ENCODE results near the gene TMPRSS3. TPM values are rescaled to one million over a fixed set of nuclear protein-coding genes. Genes with fewer than 3 reads are reported as not detected.

TMPRSS3 gene
- total RNA-seq, 4 donors from 2014 or later = not detected

GRCh38 chr21:42418886-42419285, 23.0 kb upstream of the TMPRSS3 start:
- H3K4me3 ChIP-seq = no peak overlapping the region
- no peak overlapping the region for H3K27ac ChIP-seq (replicated peaks in 1 of 4)
- no peaks in the 10 kb centered on the region for H3K36me3 ChIP-seq
- peaks cover 0 to 16% (median 2%) of the 10 kb centered on the region in 4 donors for H3K9me3 ChIP-seq
- peaks cover 0 to 63% (median 4%) of the 10 kb centered on the region in 4 donors for H3K27me3 ChIP-seq
- TF ChIP-seq EP300 (IDR thresholded peaks at IDR 0.05) = no peak
- TF ChIP-seq, protein P1, sequence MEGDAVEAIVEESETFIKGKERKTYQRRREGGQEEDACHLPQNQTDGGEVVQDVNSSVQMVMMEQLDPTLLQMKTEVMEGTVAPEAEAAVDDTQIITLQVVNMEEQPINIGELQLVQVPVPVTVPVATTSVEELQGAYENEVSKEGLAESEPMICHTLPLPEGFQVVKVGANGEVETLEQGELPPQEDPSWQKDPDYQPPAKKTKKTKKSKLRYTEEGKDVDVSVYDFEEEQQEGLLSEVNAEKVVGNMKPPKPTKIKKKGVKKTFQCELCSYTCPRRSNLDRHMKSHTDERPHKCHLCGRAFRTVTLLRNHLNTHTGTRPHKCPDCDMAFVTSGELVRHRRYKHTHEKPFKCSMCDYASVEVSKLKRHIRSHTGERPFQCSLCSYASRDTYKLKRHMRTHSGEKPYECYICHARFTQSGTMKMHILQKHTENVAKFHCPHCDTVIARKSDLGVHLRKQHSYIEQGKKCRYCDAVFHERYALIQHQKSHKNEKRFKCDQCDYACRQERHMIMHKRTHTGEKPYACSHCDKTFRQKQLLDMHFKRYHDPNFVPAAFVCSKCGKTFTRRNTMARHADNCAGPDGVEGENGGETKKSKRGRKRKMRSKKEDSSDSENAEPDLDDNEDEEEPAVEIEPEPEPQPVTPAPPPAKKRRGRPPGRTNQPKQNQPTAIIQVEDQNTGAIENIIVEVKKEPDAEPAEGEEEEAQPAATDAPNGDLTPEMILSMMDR (IDR thresholded peaks at IDR 0.05) = no peak
- no peak for TF ChIP-seq POLR2AphosphoS5 (IDR thresholded peaks at IDR 0.05)
- no peak for TF ChIP-seq POLR2A (IDR thresholded peaks at IDR 0.05; ENCODE audit: low read depth)
- H3K4me1 ChIP-seq = no peaks in the 10 kb centered on the region
- intact Hi-C loops (cut with DNase I) = no loop called here
- WGBS = 35% methylated on average over 4 of the region's 4 CpGs
- DNase-seq (ENCODE audit: extremely low spot score) = no peak

- no peak for DNase-seq (ENCODE audit: extremely low spot score)
- no peak overlapping the region for H3K27ac ChIP-seq (replicated peaks in 1 of 4)
- no peak overlapping the region for H3K4me3 ChIP-seq
- H3K27me3 ChIP-seq = peaks cover 0 to 67% (median 4%) of the 10 kb centered on the region in 4 donors
- intact Hi-C loops (cut with DNase I) = no loop called here
- TF ChIP-seq EP300 (IDR thresholded peaks at IDR 0.05) (no peak), POLR2AphosphoS5 (IDR thresholded peaks at IDR 0.05) (no peak), POLR2A (IDR thresholded peaks at IDR 0.05; ENCODE audit: low read depth) (no peak)
- TF ChIP-seq, protein P1 (IDR thresholded peaks at IDR 0.05) = no peak
- 76% methylated on average over 6 of the region's 6 CpGs for WGBS
- peaks cover 0 to 16% (median 2%) of the 10 kb centered on the region in 4 donors for H3K9me3 ChIP-seq
- no peaks in the 10 kb centered on the region for H3K36me3 ChIP-seq
- H3K4me1 ChIP-seq = no peaks in the 10 kb centered on the region
Observed at GRCh38 chr21:42417533-42417932, 21.7 kb upstream of the TMPRSS3 start.

DNA sequence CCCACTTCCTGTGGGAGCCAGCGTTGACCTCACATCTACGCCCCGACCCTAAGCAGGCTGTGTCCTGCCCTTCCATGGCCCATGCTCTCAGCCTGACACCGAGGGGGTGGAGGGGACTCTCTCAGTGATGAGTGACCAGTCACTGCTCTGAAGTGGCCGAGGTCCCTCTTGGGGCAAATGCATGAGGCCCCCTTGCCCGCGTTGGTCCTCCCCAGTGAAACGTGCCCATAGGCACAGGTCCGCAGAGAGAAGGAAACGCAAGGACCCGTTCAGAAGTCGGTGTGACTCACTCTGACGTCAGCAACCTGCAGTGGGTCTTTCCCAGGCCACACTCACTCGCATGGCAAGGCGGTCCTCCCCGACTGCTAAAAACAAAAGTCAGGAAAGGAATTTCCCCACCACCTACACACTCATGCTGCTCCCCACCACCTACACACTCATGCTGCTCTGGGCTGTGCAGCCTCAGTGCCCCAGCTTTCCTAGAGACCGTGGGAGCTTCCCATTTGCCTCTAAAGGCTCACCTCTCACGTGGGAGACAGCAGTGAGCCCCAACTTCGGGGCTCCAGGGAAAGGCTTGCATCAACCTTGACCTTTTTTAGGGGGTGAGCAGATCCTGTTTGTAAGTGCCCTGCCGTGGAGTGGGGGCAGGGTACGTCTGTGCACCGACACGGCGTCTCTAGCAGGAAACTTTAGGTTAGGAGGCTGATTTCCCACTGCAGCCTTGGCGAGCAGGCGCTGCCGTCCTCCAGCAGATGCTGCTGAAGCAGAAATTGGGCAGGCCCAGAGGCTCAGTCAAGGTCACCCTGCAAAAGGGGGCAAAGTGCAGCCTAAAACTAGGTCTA, 19.3 kb upstream of the TMPRSS3 start:
- H3K36me3 ChIP-seq = no peaks in the 10 kb centered on the region
- intact Hi-C loops (cut with DNase I) = no loop called here
- 48% methylated on average over 23 of the region's 27 CpGs for WGBS
- TF ChIP-seq EP300 (IDR thresholded peaks at IDR 0.05) = no peak
- no peak for TF ChIP-seq POLR2A (IDR thresholded peaks at IDR 0.05; ENCODE audit: low read depth)
- TF ChIP-seq POLR2AphosphoS5 (IDR thresholded peaks at IDR 0.05) = no peak
- TF ChIP-seq, protein P1 (IDR thresholded peaks at IDR 0.05) = no peak
- no peak for DNase-seq (ENCODE audit: extremely low spot score)
- H3K27me3 ChIP-seq = peaks cover 0 to 66% (median 0%) of the 10 kb centered on the region in 4 donors
- no peak overlapping the region for H3K27ac ChIP-seq (replicated peaks in 1 of 4)
- H3K4me1 ChIP-seq = no peaks in the 10 kb centered on the region
- peaks cover 0 to 3% (median 0%) of the 10 kb centered on the region in 4 donors for H3K9me3 ChIP-seq
- H3K4me3 ChIP-seq = no peak overlapping the region

DNA sequence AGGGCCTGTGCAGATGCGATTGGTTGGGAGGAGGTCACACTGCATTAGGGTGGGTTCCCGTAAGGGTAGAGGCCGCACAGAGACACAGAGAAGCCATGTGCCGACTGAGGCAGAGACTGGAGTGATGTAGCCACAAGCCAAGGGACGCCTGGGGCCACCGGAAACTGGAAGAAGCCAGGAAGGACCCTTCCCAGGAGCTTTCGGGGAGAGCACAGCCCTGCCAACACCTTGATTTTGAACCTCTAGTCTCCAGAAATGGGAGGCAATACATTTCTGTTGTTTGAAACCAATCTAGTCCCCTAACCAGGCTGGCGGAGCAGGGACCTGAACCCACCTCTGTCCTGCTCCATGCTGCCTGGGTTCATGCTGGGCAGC, 18.7 kb upstream of the TMPRSS3 start:
- Histone ChIP-seq H3K4me1 (no peaks in the 10 kb centered on the region), H3K4me3 (no peak overlapping the region), H3K27me3 (peaks cover 0 to 73% (median 0%) of the 10 kb centered on the region in 4 donors), H3K36me3 (no peaks in the 10 kb centered on the region), H3K27ac (replicated peaks in 1 of 4) (no peak overlapping the region), H3K9me3 (peaks cover 0 to 2% (median 0%) of the 10 kb centered on the region in 4 donors)
- TF ChIP-seq, protein P1 (IDR thresholded peaks at IDR 0.05) = no peak
- TF ChIP-seq EP300 (IDR thresholded peaks at IDR 0.05) (no peak), POLR2A (IDR thresholded peaks at IDR 0.05; ENCODE audit: low read depth) (no peak), POLR2AphosphoS5 (IDR thresholded peaks at IDR 0.05) (no peak)
- 88% methylated on average over 8 of the region's 8 CpGs for WGBS
- no peak for DNase-seq (ENCODE audit: extremely low spot score)
- intact Hi-C loops (cut with DNase I) = no loop called here
